Measurements from ENCODE around the gene NTHL1.
A peak's percentile ranks its signal among the peaks of the same experiment; 100 is the strongest.

NTHL1 gene

GRCh38 chr16:1992704-1993317 is 54.8 kb downstream of the NTHL1 start:
- DNase-seq (ENCODE audit: low read depth), result no peak

- DNase-seq (ENCODE audit: low read depth), result peak; percentile 99
Measured at GRCh38 chr16:1991948-1992703, 55.5 kb downstream of the NTHL1 start.

GRCh38 chr16:1991588-1991947 is 56.1 kb downstream of the NTHL1 start:
- no peak for DNase-seq (ENCODE audit: low read depth)

- DNase-seq (ENCODE audit: low read depth), result peak; percentile 29
Measured at GRCh38 chr16:1991135-1991551, 56.5 kb downstream of the NTHL1 start.

GRCh38 chr16:1990351-1991134 is 57.1 kb downstream of the NTHL1 start:
- no peak for DNase-seq (ENCODE audit: low read depth)

GRCh38 chr16:1990101-1990350 is 57.6 kb downstream of the NTHL1 start:
- DNase-seq (ENCODE audit: low read depth), result no peak

Data from T follicular helper cell (primary cell).